ENCODE data around the gene FAM118B. TPM values are rescaled to one million over a fixed set of nuclear protein-coding genes. Genes with fewer than 3 reads are reported as not detected.

The FAM118B gene
- total RNA-seq, 1 experiment from 2014 or later = 40.0 TPM

GRCh38 chr11:126174816-126175215 lies 36.8 kb upstream of the FAM118B start:
- H3K23me2 ChIP-seq (ENCODE audit: insufficient read length, low read depth, low read length, poor library complexity, severe bottlenecking) = no peaks in the 10 kb centered on the region
- no CpG with 5 or more reads among the region's 7 CpGs for WGBS (ENCODE audit: extremely low coverage, insufficient read length, low lambda C conversion rate)
- no peak overlapping the region for H3K56ac ChIP-seq (ENCODE audit: insufficient read length, low read depth, low read length)
- no peak overlapping the region for H3K23ac ChIP-seq (ENCODE audit: insufficient read length, low read depth, low read length)
- H3K79me2 ChIP-seq (ENCODE audit: insufficient read depth, low read length) = no peaks in the 10 kb centered on the region
- no peaks in the 10 kb centered on the region for H3K36me3 Mint-ChIP-seq (ENCODE audit: insufficient read depth in 1 of 3, low read depth in 3 of 3)
- H2BK15ac ChIP-seq (ENCODE audit: low read depth, low read length) = no peak overlapping the region
- H3K4me1 ChIP-seq (ENCODE audit: insufficient read depth, low read length) = no peaks in the 10 kb centered on the region
- H2BK120ac ChIP-seq (ENCODE audit: low read depth, low read length, poor library complexity, severe bottlenecking) = no peak overlapping the region
- no peak overlapping the region for H4K8ac ChIP-seq (replicated peaks; ENCODE audit: insufficient read length, low read depth, low read length)
- H2AFZ ChIP-seq (ENCODE audit: low read length) = no peak overlapping the region
- no peak overlapping the region for H4K91ac ChIP-seq (ENCODE audit: insufficient read length, low read depth, low read length)
- H4K20me1 ChIP-seq (ENCODE audit: control insufficient read depth, insufficient read depth, insufficient read length) = no peaks in the 10 kb centered on the region
- H3K27ac ChIP-seq (ENCODE audit: insufficient read length, low read depth, low read length) = no peak overlapping the region
- H4K5ac ChIP-seq (ENCODE audit: insufficient read length, low read depth, low read length) = no peak overlapping the region
- H3K27me3 ChIP-seq (ENCODE audit: insufficient read depth, low read length) = no peaks in the 10 kb centered on the region
- peaks cover under 1 to 4% of the 10 kb centered on the region in 2 experiments; a peak in 3 of 4 replicates for H3K4me1 Mint-ChIP-seq
- no peak overlapping the region for H3K27ac Mint-ChIP-seq
- H3K9me3 Mint-ChIP-seq = no peaks in the 10 kb centered on the region
- H3K9me3 ChIP-seq (ENCODE audit: control insufficient read depth, low read depth, low read length) = no peaks in the 10 kb centered on the region
- TF ChIP-seq CTCF (conservative IDR thresholded peaks at IDR 0.05) = no peak
- H3K4me3 Mint-ChIP-seq = no peak overlapping the region
- H3K4me2 ChIP-seq (ENCODE audit: insufficient read depth, insufficient read length, low read length) = no peak overlapping the region
- H2AK5ac ChIP-seq (ENCODE audit: insufficient read length, low read length) = no peak overlapping the region
- no peak overlapping the region for H3K14ac ChIP-seq (ENCODE audit: insufficient read depth, low read length)
- H3K79me1 ChIP-seq (ENCODE audit: insufficient read depth, low read depth, low read length, poor library complexity, severe bottlenecking) = no peaks in the 10 kb centered on the region
- no peak for DNase-seq
- H3T11ph ChIP-seq (ENCODE audit: low read length) = no peak overlapping the region
- H3K4ac ChIP-seq (ENCODE audit: low read depth, low read length) = no peak overlapping the region
- H3K9ac ChIP-seq (ENCODE audit: extremely low read depth, insufficient read length, low read length) = no peak overlapping the region
- peaks cover 1% of the 10 kb centered on the region; the same call in 1 of the 2 replicates for H3K27me3 Mint-ChIP-seq (ENCODE audit: low read depth)
- no peak overlapping the region for H2BK12ac ChIP-seq (ENCODE audit: insufficient read length, low read depth, low read length)
- no peak overlapping the region for H2BK5ac ChIP-seq (ENCODE audit: insufficient read length, low read length)
- no peak overlapping the region for H3K18ac ChIP-seq (ENCODE audit: insufficient read length, low read depth, low read length)
- H2BK20ac ChIP-seq (ENCODE audit: low read depth, low read length, poor library complexity, severe bottlenecking) = no peak overlapping the region
